Activated gamma-delta T cell treated with Interleukin-2 at 50 U/mL for 16 hours (primary cell): ENCODE measurements around the gene ZSWIM9.

Experiments used
- DNase-seq: peaks from one replicate; pipeline ENCODE4 v3.0.0-alpha.2; 2020

ZSWIM9 gene

DNA sequence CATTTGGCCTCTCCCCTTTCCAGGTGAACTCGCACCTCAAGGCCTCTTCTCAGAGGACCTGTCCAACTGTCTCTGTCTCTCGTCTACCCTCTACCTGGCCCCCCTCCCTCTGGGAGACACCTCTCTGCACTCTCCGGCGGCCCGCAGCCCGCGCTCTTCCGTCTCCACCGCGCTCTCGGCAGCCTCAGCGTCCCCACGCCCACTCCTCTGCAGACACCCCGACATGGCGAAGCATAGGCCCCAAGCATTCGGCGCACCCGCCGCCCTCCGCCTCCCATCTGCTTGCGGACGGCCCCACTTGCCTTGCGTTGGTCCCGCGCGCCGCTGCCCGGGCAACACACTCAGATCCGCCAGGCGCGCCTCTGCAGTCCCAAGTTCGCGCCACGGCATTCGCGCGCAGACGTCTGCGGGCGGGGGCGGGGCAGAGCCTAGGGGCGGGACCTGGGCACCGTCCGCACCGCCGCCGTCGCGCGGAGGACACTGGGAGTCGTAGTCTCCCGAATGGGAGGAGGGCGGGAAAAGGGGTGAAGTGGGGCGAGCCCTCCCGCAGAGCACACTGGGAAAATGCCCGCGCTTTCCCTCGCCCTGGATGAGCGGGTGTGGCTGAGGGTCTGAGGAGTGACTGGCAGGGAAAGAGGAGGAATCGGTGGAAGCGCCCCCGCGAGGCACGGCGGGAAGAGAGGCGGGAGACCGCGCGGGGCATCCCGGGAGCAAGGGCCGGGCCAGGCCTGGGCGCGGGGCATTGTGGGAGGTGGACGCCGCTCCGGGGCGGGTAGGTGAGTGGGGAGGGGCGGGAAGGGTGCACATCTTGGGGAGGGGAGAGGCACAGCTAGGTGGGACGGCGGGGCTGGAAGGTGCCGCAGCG is at the start of gene ZSWIM9, which contains the start of gene LIG1:
ZSWIM9 (plus strand) TSS at position 742 of the 865 bp plus-strand sequence. CDS start 1,123 bp downstream, outside the sequence.
LIG1 (minus strand) TSS at position 406 of the 865 bp plus-strand sequence. CDS start 4,778 bp downstream, outside the sequence.
- DNase-seq, result peak; percentile 88

DNA sequence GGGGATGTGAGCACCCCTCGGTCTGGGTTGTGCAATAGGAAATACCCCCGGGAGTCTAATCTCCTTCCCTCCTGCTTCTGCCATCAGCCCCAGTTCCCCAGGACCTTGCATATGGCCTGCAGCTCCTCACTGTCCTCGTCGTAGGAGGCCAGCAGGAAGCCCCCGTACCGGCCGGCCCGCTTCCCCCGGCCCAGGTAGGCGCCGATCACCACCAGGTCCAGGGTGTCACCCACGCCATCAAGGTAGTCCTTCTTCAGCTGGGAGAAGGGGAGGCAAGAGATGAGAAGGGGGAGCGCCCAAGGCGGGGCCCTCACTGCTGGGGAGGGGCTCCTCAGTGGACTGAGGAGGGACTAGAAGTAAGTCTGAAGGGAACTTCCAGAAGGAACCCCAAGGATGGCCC is 49.4 kb upstream of the ZSWIM9 start:
- DNase-seq, result no peak

DNA sequence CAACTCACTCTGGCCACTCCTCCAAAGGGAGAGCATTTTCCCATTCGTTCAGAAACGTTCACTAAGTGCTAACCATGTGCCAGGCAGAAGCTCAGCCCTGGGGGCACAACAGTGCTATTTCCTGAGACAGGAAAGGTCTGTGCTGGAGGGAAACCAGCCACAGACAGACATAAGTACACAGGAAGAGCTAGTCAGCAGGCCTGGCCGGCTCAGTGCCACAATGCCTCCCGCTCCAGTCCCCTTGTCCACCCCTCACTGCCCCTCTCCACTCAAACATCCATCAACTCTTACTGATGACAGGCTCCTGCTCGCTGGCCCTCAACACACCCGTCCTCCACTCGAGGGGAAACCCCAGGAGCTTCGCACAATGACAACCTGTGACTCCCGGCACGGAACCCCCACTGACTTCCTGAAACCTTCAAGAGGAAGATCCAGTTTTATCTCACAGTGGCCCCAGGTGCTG is 48.5 kb upstream of the ZSWIM9 start:
- DNase-seq, result no peak

DNA sequence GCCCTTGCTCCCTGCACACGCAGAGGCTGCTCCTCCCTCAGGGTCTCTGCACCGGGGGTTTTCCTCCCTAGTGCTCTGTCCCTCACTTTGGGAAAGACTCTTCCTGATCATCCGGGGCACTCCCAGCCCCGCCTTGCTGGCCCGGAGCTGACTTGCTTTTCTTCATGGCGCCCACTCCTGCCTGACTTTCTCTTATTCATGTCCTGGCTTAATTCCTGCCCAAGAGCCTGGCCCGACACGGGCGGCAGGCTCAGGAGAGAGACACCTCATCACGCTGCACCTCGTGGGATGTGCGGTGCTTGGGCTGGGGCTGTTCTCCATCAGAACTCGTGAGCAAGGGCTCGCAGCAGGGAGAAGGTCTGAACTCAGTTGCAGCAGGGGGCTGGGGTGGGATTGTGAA is 48.1 kb upstream of the ZSWIM9 start:
- DNase-seq, result no peak

DNA sequence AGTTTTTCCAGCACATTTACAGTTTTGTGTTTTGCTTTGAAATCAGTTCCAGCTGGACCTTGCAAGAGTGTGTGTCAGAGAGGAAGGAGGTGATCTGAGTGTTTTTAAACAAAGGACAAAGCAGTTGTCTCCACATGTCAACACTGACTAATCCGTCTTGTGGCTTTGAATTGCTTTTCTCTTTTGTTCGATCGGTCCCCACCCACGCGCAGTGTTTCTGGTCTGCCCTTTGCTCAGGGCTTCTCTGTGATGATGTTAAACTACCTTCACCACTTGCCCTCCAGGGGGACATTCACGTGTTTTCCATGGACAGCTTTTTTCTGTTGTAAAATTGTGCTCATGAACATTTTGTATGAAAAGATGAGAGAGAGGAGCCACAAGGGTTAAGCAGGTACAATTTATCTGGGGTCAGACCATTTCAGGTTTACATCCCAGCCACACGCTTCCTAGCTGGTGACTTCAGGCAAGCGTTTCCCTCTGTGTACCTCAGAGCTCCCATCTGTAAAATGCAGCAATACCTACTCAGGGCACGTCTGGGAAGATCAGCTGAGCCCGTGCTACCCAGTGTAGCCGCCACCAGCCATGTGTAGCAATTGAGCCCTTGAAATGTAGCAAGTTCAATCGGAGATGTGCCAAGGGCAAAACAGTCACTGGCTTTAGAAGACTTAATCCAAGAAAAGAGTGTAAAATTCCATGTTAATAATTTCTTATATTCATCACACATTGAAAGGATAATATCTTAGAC is 46.4 kb upstream of the ZSWIM9 start:
- no peak for DNase-seq

DNA sequence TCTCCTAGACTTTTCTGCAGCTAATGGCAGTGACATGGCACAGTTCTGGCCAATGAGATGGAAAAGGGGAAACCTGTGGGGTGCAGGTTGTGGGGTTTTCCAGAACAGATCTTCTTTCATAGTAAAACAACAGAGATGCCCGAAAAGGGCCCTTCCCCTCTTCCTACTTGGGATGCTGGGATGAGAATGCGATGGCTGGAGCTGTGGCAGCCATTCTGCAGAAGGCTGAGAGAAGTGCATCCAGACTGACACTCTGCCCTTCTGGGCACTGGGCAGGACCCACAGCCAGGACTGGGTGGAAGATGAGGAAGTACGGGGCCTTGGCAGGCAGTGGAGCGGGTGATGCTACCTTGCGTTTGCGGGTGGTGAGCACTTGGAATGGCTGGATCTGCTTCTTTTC is 42.9 kb upstream of the ZSWIM9 start:
- DNase-seq, result no peak

DNA sequence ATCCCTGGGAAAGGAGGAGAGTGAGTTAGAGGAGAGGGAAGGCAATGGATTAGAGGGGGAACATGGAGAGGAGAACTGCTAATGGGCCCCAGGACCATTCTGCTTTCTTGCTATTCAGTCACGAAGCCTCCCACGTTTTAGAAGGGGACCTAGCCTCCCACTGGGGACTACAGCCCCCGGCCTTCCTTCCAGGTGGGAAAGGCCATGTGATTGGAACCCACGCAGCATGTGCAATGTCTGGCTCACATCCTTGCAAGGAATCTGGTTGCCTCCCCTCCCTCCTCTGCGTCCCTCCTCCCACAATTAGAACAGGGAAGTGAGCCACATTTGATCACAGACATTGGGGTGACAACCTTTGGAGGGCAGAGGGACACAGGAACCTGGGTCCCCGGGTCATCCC is 37.4 kb upstream of the ZSWIM9 start:
- no peak for DNase-seq

DNA sequence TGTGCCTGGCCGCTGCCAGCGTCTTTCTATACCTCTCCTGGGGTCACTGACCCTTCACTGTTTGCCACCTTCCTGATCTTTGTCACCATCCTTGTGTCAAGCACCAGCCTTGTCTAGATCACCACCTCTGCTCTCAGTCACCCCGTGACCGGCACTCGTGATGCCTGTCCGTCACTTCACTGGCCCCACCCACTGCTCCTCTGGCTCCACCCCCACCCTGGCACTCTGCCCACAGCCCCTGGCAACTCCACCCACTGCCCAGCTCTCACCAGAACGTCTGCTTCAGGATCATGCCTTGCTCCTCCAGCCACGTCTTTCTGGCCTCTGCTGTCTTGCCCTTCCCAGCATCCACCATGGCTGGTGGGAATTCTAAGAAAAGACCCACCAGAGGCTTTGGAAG is 35.1 kb upstream of the ZSWIM9 start:
- DNase-seq, result no peak

DNA sequence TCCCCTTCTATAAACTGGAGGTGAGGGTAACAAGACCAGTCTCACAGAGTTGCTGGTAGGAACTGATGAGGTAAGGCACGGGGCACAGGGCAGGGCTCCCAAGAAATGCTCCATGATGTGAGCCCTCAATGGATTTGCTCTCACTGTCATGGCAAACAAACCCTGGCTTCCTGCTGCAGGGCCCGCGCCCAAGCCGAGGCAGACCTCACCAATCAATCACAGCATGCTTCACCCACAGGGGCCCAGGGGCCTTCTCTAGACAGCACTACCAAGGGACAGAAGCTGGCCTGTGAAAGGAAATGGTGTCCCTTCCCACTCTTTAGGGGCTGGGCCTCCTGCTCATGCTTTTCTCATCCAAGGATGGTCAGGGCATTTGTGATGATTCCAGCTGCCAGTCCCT is 33.9 kb upstream of the ZSWIM9 start:
- DNase-seq, result no peak

DNA sequence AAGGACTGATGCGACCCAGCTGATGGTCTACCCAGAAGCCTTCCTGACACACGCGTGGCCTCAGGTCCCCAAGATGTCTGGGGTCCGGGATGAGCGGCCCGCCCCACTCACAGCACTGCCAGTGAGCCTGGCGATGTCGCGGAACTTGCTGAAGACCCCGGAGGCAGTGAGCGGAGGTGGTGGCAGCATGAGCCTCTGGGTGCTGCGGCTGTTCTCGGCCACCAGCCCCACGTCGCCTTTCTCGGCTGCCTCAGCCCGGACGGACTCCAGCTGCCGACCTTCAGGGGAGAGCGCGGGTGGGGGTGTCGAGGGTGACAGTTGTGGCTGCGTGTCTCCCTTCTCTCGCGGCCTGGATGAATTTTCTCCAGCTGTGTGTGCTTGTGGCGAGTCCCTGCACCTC is 33.1 kb upstream of the ZSWIM9 start:
- no peak for DNase-seq

DNA sequence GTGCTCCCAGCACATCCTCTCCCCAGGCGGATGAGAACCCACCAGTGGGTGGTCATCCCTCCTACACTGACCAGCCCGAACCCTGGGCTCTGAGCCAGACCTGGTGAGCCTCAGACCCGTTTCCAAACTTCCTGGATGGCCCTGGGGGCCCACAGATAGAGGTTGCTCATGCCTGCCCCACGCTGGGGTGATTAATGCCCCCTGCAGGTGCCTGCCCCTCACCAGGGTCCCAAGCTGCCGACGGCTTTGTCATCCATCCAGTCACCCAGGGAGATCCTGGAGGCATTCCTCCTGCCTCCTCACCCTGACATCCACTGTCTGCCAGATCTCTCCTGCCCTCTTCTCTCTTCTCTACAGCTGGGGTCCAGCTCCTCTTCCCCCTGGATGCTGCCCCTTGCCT is 31.4 kb upstream of the ZSWIM9 start:
- DNase-seq, result no peak

DNA sequence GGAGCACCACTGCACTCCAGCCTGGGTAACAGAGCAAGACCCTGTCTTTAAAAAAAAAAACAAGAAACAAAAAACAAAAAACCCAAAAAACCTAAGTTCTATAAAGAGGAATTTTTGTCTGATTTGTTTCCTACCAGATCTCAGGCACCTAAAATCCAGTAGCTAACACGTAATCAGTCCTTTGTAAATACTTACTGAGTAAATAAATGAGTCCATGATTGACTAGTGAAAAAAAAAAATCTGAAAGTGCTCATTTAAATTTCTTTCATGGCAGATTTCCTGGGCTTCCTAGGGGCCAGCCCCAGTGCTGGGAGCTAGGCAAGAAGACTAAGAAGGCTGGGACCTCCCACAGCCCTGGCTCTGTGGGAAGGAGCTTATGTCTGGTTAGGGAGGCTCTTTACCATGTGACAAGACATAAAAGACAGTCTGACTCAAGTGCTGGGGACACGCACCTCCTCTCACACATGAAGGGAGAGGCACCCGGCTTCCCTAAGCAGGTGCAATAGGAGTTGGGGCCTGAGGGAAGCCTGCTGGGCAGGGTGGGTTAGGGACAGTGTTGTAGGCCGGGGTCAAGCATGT is 22.8 kb upstream of the ZSWIM9 start:
- DNase-seq, result no peak

DNA sequence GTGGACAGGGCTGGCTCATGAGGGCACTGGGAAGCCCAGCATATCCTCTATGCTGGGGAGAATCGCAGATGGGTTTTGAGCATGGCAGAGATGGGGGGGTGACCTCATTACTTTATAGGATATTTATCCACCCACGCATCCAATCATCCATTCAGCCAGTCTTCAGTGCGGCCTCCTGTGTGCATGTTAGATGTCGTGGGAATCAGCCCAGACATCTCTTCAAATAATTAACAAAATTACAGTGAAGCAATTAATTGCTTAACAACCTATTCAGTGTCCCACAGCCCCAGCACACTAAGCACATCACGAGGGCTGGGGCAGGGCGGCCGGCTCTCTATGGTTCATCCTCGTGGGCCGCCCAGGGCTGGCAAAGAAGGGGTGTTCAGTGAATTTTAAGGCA is 21.9 kb upstream of the ZSWIM9 start:
- DNase-seq, result no peak

DNA sequence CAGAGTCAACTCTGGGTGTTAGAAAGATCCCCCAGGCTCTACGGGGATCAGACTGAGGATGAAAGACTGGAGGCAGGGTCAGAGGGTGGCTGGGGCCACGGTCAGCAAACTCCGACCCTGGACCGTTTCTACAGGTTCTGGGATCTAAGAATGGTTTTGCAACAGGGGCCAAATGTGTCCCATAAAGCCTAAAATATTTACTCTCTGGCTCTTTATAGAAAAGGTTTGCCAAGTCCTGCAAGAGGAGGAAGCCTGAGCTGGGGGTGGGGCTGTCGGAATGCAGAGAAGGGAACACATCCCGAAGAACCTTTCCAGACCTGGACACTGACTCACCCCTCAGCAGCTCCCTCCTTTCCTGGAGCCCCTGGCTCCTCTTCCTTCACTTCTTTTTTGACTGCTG is 21.1 kb upstream of the ZSWIM9 start:
- no peak for DNase-seq

DNA sequence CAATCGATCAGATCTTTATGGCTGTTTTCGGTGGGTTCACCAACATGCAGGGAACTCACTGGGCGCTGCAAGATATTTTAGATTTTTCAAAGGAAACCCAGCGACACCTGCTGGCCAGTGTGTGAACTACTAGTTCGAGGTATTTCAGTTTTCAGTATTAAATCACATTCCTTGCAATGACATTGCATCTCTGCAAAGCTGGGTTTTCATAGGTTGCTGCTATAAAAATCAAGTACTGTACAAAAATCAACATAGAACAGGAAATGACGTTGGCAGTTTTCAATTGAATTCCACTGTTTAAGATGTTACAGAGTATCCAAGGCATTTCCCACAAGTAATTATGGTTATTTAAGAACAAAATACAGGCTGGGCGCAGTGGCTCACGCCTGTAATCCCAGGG is 17.9 kb upstream of the ZSWIM9 start:
- DNase-seq, result peak; percentile 70

DNA sequence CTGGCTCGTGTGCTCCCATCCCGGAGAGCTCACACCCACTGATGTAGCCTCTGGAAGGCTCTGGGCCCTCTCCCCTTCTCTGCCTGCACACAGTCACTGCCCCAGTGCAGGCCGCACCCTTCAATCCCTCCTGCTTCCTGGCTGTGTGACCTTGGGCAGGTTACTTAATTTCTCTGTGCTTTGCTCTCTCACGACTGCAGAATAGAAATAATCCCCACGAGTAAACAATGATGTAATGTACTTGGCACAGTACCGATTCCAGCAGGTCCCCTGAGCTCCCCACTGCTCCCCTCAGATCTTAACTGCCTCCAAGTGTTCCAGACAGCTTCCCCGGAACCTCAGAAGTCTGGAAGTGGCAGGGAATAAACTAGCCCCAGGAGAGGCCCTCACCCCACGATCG is 16.5 kb upstream of the ZSWIM9 start:
- no peak for DNase-seq

DNA sequence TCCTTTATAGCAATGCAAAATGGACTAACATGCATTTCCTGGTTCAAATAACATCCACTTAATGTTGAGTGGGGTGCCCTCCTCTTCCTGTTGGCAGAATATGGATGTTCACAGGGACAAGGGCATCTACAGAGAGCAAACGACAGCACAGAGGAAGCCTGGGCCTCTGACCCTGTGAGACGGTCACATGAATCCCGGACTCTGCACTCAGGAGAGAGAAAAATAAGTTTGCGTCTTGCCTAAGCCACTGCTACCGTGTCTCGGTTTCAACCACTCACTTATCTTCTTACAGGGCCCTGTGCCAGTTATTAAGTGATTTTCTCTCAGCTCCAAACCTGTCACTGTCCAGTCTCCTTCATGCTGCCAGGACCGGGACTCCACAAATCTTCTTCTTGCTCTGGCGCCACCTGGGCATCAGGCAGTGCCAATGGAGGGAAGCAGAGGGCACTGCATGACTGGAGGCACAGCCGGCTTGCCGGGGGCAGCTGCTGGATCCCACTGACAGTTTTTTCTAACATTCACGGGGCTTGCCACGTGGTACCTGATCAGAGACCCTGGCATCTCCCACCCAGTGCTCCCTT is 12.2 kb upstream of the ZSWIM9 start:
- DNase-seq, result no peak

DNA sequence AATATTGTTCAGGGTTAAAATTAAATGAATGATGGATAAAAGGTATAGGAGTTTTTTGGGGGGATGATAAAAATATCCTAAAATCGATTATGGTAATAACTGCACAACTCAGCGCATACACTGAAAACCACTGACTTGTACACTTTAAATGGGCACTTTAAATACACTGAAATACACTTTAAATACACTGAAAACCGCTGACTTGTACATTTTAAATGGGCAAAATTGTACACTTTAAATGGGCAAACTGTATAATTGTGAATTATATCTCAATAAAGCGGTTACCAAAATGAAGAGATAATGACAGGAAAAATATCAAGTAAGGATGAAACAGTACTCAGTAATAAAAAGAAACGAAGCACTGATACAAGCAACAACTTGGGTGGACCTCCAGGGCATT is 1.8 kb upstream of the ZSWIM9 start:
- DNase-seq, result no peak

DNA sequence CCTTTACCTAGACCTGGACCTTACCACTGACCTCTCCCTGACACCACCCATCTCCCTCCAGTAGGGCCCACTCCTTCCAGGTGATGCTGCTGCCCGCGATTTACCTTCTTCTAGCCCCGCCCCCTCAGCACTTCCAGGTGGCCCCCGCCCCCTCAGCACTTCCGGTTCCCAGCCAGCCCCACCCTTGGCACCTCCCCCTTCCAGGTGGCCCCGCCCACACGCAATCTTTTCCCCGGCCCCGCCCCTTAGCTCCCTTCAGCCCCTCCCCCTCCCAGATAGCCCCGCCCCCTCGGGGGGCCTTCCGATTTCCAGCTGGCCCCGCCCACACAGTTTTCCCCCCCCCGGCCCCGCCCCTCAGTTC is 922 bp upstream of the ZSWIM9 start:
- peak; percentile 93 for DNase-seq

DNA sequence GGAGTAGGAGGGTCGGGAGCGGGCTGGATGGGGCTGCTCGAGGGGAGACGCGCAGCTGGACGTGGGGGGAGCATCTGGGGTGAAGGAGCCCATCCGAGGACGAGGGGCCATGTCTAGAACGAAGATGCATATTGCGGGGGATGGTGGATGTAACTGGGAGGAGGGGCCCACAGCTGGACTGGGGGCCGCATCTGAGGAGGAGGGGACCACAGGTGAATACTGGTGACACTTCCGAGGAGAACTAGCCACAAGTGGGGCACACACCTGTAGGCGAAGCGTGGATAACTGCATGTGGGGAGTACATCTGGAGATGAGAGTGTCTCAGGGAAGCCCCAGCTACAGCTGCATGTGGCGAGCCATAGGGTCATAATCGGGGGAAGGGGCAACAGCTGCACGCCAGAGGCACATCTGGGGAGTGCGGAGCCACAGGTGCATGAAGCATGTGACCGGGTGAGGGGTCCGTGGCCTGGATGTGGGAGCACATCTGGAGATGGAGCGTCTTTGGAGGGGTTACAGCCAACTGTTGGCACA is 402 bp downstream of the ZSWIM9 start:
- DNase-seq, result no peak

DNA sequence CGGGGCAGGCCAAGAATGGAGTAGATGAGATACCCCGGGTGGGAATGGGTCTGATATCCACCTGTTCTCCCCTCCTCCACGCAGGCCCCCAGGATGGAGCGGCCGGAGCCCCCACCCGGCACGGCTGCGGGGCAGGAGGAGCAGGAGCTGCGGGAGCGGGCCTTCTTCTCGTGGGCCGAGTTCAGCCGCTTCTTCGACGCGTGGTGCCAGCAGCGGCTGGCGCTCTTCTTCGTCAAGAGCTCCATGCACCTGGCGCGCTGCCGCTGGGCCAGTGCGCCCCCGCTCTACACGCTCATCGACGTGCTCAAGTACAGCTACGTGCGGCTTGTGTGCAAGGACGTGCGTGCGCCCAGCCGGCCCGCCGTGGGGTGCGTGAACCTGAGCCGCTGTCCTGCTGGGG is 1.2 kb downstream of the ZSWIM9 start:
- DNase-seq, result no peak

DNA sequence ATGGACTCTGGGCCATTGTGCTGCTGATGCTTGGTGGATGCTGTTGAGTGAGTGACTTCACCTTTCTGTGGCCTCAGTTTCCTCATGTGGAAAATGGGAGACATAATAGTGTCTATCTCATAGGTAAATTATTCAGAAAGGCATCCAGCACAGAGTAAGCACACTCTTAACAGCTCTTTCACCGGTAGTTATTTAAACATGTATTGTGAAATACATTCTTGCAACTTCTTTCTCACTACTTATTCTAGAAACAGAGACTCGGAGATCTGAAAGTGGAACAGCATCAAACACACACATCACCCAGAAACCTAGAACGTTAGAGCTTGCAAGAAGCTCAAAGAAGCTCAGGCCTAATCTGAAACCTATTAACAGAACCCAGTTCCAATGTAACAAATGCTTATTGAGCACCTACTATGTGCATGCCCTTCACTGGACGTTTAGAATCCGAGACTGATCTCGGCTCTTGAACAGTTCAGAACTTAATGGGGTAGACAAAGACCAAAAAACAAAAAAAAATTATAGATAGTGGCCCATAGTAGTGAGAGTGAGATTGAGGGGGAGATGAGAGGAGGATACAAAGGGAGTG is 4.1 kb downstream of the ZSWIM9 start:
- DNase-seq, result no peak

DNA sequence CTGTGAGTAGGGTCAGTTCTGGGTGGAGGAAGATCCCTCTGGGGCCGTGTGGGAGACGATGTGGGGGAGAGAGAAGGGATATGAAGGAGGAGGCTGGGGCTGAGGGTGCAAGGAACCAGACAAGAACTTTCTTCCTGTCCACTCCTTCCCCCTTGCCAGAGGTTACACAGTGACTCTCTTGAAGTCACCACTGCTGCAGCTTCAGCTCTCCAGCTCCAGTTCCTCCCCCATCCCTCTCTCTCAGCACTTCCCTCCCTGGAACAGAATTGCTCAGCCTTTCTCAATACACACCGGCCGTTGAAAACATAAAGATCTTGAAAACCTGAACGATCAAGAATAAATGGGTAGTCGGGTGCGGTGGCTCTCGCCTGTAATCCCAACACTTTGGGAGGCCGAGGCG is 5.1 kb downstream of the ZSWIM9 start:
- DNase-seq, result no peak
